NB4 (cell line): Measurements from ENCODE around the gene UBASH3A.

Experiments used
- DNase-seq: peaks from one replicate; pipeline ENCODE4 v3.0.0; 2010; ENCODE audit warnings: low read depth
- H3K4me3 ChIP-seq: one replicate; pipeline ENCODE4 v1.5.1; 2011; ENCODE audit warnings: mild to moderate bottlenecking, low read depth, low read length, moderate library complexity
- CTCF ChIP-seq: IDR thresholded peaks from one replicate; pipeline ENCODE4 v1.5.1; 2012; ENCODE audit warnings: low read depth, low read length
- MAX ChIP-seq: IDR thresholded peaks from 2 replicates; pipeline ENCODE4 v1.6.1; 2011; ENCODE audit warnings: low read depth, low read length
- MYC ChIP-seq: IDR thresholded peaks from 2 replicates; pipeline ENCODE4 v1.6.1; 2011; ENCODE audit warnings: low read depth, low read length
- POLR2A ChIP-seq: IDR thresholded peaks from 2 replicates; pipeline ENCODE4 v1.6.1; 2011; ENCODE audit warnings: mild to moderate bottlenecking; ENCODE audit not compliant: insufficient read length; ENCODE audit errors: extremely low read depth

The UBASH3A gene

GRCh38 chr21:42390193-42390592 lies 13.5 kb upstream of the UBASH3A start:
- TF ChIP-seq POLR2A (no peak), MYC (no peak), MAX (no peak)
- DNase-seq: no peak

GRCh38 chr21:42390696-42391095 lies 13.0 kb upstream of the UBASH3A start:
- TF ChIP-seq POLR2A (no peak), MAX (no peak), MYC (no peak), CTCF (no peak)
- H3K4me3 ChIP-seq: no peak overlapping the region
- no peak for DNase-seq

More at GRCh38 chr21:42390193-42390592, 13.5 kb upstream of the UBASH3A start:
- no peak overlapping the region for H3K4me3 ChIP-seq

- no peak for DNase-seq
- H3K4me3 ChIP-seq: no peak overlapping the region
- TF ChIP-seq MYC: no peak
- no peak for TF ChIP-seq POLR2A
- TF ChIP-seq CTCF: no peak
- no peak for TF ChIP-seq MAX
Measured at GRCh38 chr21:42391297-42391696, 12.4 kb upstream of the UBASH3A start.

- no peak overlapping the region for H3K4me3 ChIP-seq
- TF ChIP-seq CTCF: no peak
- TF ChIP-seq MYC: no peak
- no peak for TF ChIP-seq MAX
- no peak for TF ChIP-seq POLR2A
- no peak for DNase-seq
Measured at GRCh38 chr21:42392731-42393442, 10.8 kb upstream of the UBASH3A start.

GRCh38 chr21:42393443-42393950 lies 10.2 kb upstream of the UBASH3A start:
- TF ChIP-seq CTCF: no peak
- TF ChIP-seq MAX: no peak
- TF ChIP-seq POLR2A: no peak
- TF ChIP-seq MYC: no peak
- no peak for DNase-seq
- no peak overlapping the region for H3K4me3 ChIP-seq

GRCh38 chr21:42395302-42395701 lies 8.4 kb upstream of the UBASH3A start:
- DNase-seq: no peak
- H3K4me3 ChIP-seq: no peak overlapping the region
- no peak for TF ChIP-seq POLR2A
- no peak for TF ChIP-seq MAX
- no peak for TF ChIP-seq MYC
- TF ChIP-seq CTCF: no peak
